H1 (cell line): ENCODE measurements around the gene ADNP. TPM values are rescaled to one million over a fixed set of nuclear protein-coding genes. Genes with fewer than 3 reads are reported as not detected.

Experiments used
- CTCF ChIA-PET: fragments of 300-600 bp; sonication (Branson Sonifier 250); formaldehyde crosslinking; loops from one replicate; lab custom pipeline; 2021; ENCODE audit not compliant: partially characterized antibody; lab: Charles Lee
- POLR2A ChIA-PET: fragments of 300-600 bp; sonication (Branson Sonifier 250); formaldehyde crosslinking; loops from one replicate; lab custom pipeline; 2021; ENCODE audit warnings: inconsistent platforms; ENCODE audit not compliant: partially characterized antibody; lab: Charles Lee
- DNase-seq, 2 experiments: peaks; one replicate each; pipeline versions ENCODE4 v3.0.0 to v3.0.0-alpha.2; 2010 to 2022; ENCODE audit warnings: low spot score in 2 of 2, low read depth in 1 of 2, mixed read lengths in 1 of 2
- FAIRE-seq: peaks from 2 replicates; lab custom pipeline; 2011; peaks lifted over from hg19 to GRCh38; lab: Jason Lieb, UNC
- H2AFZ ChIP-seq: 2 replicates; pipeline ENCODE4 v1.8.1; 2012; ENCODE audit warnings: low read length, inconsistent platforms
- H2AK5ac ChIP-seq: 2 replicates; pipeline ENCODE4 v1.6.1; 2013; ENCODE audit warnings: low read depth, low read length
- H2BK120ac ChIP-seq: replicated peaks from 2 replicates; pipeline ENCODE3; 2013; ENCODE audit warnings: low read depth, low read length, inconsistent platforms
- H2BK12ac ChIP-seq: 2 replicates; pipeline ENCODE4 v1.6.1; 2013; ENCODE audit warnings: low read depth, low read length
- H2BK15ac ChIP-seq: 2 replicates; pipeline ENCODE4 v1.6.1; 2013; ENCODE audit warnings: low read length
- H2BK20ac ChIP-seq: 2 replicates; pipeline ENCODE4 v1.6.1; 2013; ENCODE audit warnings: low read length
- H2BK5ac ChIP-seq: 2 replicates; pipeline ENCODE4 v1.6.1; 2013; ENCODE audit warnings: low read depth, low read length
- H3K14ac ChIP-seq: 2 replicates; pipeline ENCODE4 v1.6.1; 2013; ENCODE audit warnings: inconsistent platforms; ENCODE audit not compliant: insufficient read length
- H3K18ac ChIP-seq: 2 replicates; pipeline ENCODE4 v1.6.1; 2013; ENCODE audit warnings: low read length; ENCODE audit errors: extremely low read depth
- H3K23ac ChIP-seq: 2 replicates; pipeline ENCODE4 v1.6.1; 2013; ENCODE audit warnings: inconsistent platforms; ENCODE audit not compliant: insufficient read length
- H3K23me2 ChIP-seq: 2 replicates; pipeline ENCODE4 v1.6.1; 2013; ENCODE audit warnings: low read depth, low read length
- H3K27ac ChIP-seq: 2 replicates; pipeline ENCODE4 v1.6.1; 2011; ENCODE audit warnings: low read depth, low read length, inconsistent platforms
- H3K27me3 ChIP-seq, 4 experiments: replicated peaks in 1 of 4; 1 replicate in 1 of 4; 2 replicates in 3 of 4; pipeline versions ENCODE4 v1.6.1 to v1.8.1; 2011 to 2013; ENCODE audit warnings: low read length in 3 of 4, mild to moderate bottlenecking in 3 of 4, inconsistent platforms in 2 of 4, mixed read lengths in 2 of 4, moderate library complexity in 1 of 4; ENCODE audit not compliant: control insufficient read depth in 3 of 4, insufficient read depth in 3 of 4; ENCODE audit errors: extremely low read depth in 1 of 4
- H3K36me3 ChIP-seq, 4 experiments: 2 replicates each; pipeline versions ENCODE4 v1.6.1 to v1.8.1; 2011 to 2013; ENCODE audit warnings: mild to moderate bottlenecking in 4 of 4, low read length in 3 of 4, moderate library complexity in 2 of 4, control low read depth in 1 of 4, inconsistent platforms in 1 of 4; ENCODE audit not compliant: insufficient read depth in 4 of 4, control insufficient read depth in 2 of 4
- H3K4ac ChIP-seq: replicated peaks from 2 replicates; pipeline ENCODE3; 2013; ENCODE audit warnings: low read length, low read depth, mixed read lengths, inconsistent platforms; ENCODE audit not compliant: insufficient read length
- H3K4me1 ChIP-seq, 4 experiments: replicated peaks in 1 of 4; 1 replicate in 1 of 4; 2 replicates in 3 of 4; pipeline versions ENCODE4 v1.6.1 to v1.8.1; 2011 to 2013; ENCODE audit warnings: low read length in 3 of 4, inconsistent platforms in 2 of 4, mixed read lengths in 1 of 4; ENCODE audit not compliant: insufficient read depth in 4 of 4, control insufficient read depth in 3 of 4
- H3K4me2 ChIP-seq, 2 experiments: 2 replicates each; pipeline versions ENCODE4 v1.6.1 to v1.8.1; 2011 to 2013; ENCODE audit warnings: low read depth in 2 of 2, low read length in 2 of 2, control low read depth in 1 of 2, inconsistent platforms in 1 of 2, mild to moderate bottlenecking in 1 of 2; ENCODE audit not compliant: insufficient read depth in 1 of 2
- H3K4me3 ChIP-seq, 4 experiments: fragments of 200-600, 300-600 bp in 1 of 4; sonication (generic), shearing (Covaris generic), sonication (Bioruptor Twin) in 1 of 4; 2 replicates each; pipeline versions ENCODE4 v1.5.1 to v1.8.1; 2011 to 2016; ENCODE audit warnings: low read length in 4 of 4, low read depth in 3 of 4, control low read depth in 2 of 4, inconsistent platforms in 2 of 4, mild to moderate bottlenecking in 2 of 4, mixed read lengths in 1 of 4, moderate library complexity in 1 of 4; ENCODE audit not compliant: insufficient read depth in 2 of 4; ENCODE audit errors: extremely low read depth in 1 of 4
- H3K56ac ChIP-seq: replicated peaks from 2 replicates; pipeline ENCODE3; 2013; ENCODE audit warnings: low read depth, mild to moderate bottlenecking, mixed read lengths, low read length, inconsistent platforms; ENCODE audit not compliant: insufficient read length
- H3K79me1 ChIP-seq: 2 replicates; pipeline ENCODE4 v1.6.1; 2013; ENCODE audit warnings: low read depth, low read length, control low read depth
- H3K79me2 ChIP-seq, 2 experiments: 2 replicates each; pipeline versions ENCODE4 v1.6.1 to v1.8.1; 2012 to 2013; ENCODE audit warnings: low read length in 2 of 2, mild to moderate bottlenecking in 2 of 2, inconsistent platforms in 1 of 2; ENCODE audit not compliant: insufficient read depth in 2 of 2, control insufficient read depth in 1 of 2
- H3K9ac ChIP-seq, 4 experiments: replicated peaks in 1 of 4; 1 replicate in 1 of 4; 2 replicates in 3 of 4; pipeline versions ENCODE4 v1.6.1 to v1.8.1; 2011 to 2013; ENCODE audit warnings: low read depth in 3 of 4, low read length in 3 of 4, control low read depth in 2 of 4, mild to moderate bottlenecking in 2 of 4, moderate library complexity in 2 of 4, inconsistent platforms in 1 of 4; ENCODE audit errors: extremely low read depth in 1 of 4
- H3K9me3 ChIP-seq, 2 experiments: 2 replicates each; pipeline versions ENCODE4 v1.6.1 to v1.8.1; 2012 to 2013; ENCODE audit warnings: mild to moderate bottlenecking in 2 of 2, moderate library complexity in 2 of 2, control low read depth in 1 of 2, inconsistent platforms in 1 of 2, low read depth in 1 of 2, low read length in 1 of 2, mixed read lengths in 1 of 2; ENCODE audit not compliant: insufficient read depth in 2 of 2
- H4K20me1 ChIP-seq, 2 experiments: replicated peaks in 1 of 2; 2 replicates each; pipeline versions ENCODE3 to v1.8.1; 2011 to 2013; ENCODE audit warnings: inconsistent platforms in 2 of 2, low read length in 2 of 2, mild to moderate bottlenecking in 1 of 2; ENCODE audit not compliant: insufficient read depth in 2 of 2, control insufficient read depth in 1 of 2
- H4K5ac ChIP-seq: 2 replicates; pipeline ENCODE4 v1.6.1; 2013; ENCODE audit warnings: low read length, low read depth, mixed read lengths, inconsistent platforms; ENCODE audit not compliant: insufficient read length
- H4K8ac ChIP-seq: 2 replicates; pipeline ENCODE4 v1.8.0; 2013; ENCODE audit warnings: mild to moderate bottlenecking, moderate library complexity, low read length, inconsistent platforms; ENCODE audit not compliant: insufficient read depth; ENCODE audit errors: extremely low read depth
- H4K91ac ChIP-seq: replicated peaks from 2 replicates; pipeline ENCODE3; 2013; ENCODE audit warnings: low read length, mixed read lengths, inconsistent platforms; ENCODE audit not compliant: insufficient read length
- WGBS, 2 experiments: shearing (Covaris generic) in 1 of 2; methylation state at CpG; one replicate each; pipeline versions ENCODE4 v1.1.6 to v1.1.7; 2013 to 2015; ENCODE audit warnings: low lambda C conversion rate in 2 of 2, mixed read lengths in 2 of 2, inconsistent platforms in 1 of 2, low coverage in 1 of 2, missing lambda C conversion rate in 1 of 2; ENCODE audit not compliant: insufficient replicate concordance in 2 of 2, insufficient coverage in 1 of 2, insufficient read length in 1 of 2; ENCODE audit errors: extremely low coverage in 1 of 2, missing lambda C conversion rate in 1 of 2; 5-methylcytosine and 5-hydroxymethylcytosine counted together
- polyA plus RNA-seq, 7 experiments: library from polyadenylated mRNA; depleted of rRNA in 3 of 7; stranded (reverse) in 5 of 7; unstranded in 2 of 7; fragments of >200 nt in 5 of 7; fragments of 200-250 nt in 2 of 7; gene quantifications; 1 replicate in 5 of 7; 2 replicates in 1 of 7; 4 replicates in 1 of 7; pipeline versions ENCODE4 v1.2.1 to v1.2.3, GENCODE V29; 2011 to 2013; ENCODE audit warnings: missing spikeins in 2 of 7, mixed read lengths in 2 of 7
- total RNA-seq: library from RNA; stranded (reverse); fragmentation: NEBNext Ultra II Directional; extraction: Animal tissue kit (Norgen Biotek cat#: 25700); gene quantifications from 2 replicates; pipeline ENCODE4 v1.2.1, GENCODE V29; 2021
- TF ChIP-seq, protein P1 (sequence below): IDR thresholded peaks from 2 replicates; pipeline ENCODE4 v1.6.1; 2012; ENCODE audit warnings: inconsistent platforms

ADNP gene
- total and polyA plus RNA-seq, 2 of the 8 experiments (the other 6 are each of a cell fraction or from before 2014, with no cell fraction given), result 31.6 to 123 TPM

DNA sequence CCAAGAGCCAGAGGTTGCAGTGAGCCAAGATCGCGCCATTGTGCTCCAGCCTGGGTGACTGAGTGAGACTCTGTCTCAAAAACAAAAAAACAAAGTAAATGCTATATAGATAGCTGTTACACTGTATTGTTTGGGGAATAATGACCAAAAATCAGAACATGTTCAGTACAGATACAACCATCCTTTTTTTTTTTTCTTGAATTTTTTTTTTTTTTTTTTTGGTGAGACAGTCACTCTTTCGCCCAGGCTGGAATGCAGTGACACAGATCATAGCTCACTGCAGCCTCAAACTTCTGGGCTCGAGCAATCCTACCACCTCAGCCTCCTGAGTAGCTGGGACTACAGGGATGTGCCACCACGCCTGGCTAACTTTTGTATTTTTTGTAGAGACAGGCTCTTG lies 72.7 kb downstream of the ADNP start:
- no peak overlapping the region for H2AFZ ChIP-seq
- POLR2A ChIA-PET, result interaction anchor here (0.7 kb wide), 1 partner anchor 11 kb away, joined by 3 read pairs; no protein-coding TSS in a partner anchor
- no peak overlapping the region for H2BK20ac ChIP-seq
- no peaks in the 10 kb centered on the region for H3K79me2 ChIP-seq
- H4K8ac ChIP-seq, result no peak overlapping the region
- H2BK5ac ChIP-seq, result no peak overlapping the region
- H2BK12ac ChIP-seq, result no peak overlapping the region
- no peak overlapping the region for H3K18ac ChIP-seq
- WGBS, 2 experiments, result 91% methylated on average over 5 of the region's 5 CpGs; no CpG with 5 or more reads in 1 of the 2 experiments
- H3K56ac ChIP-seq, result no peak overlapping the region
- no peaks in the 10 kb centered on the region for H3K36me3 ChIP-seq
- no peak overlapping the region for H2BK15ac ChIP-seq
- H3K9ac ChIP-seq, result no peak overlapping the region
- no peak overlapping the region for H3K4me3 ChIP-seq
- CTCF ChIA-PET, result interaction anchor here (1.0 to 1.5 kb wide), 3 partner anchors 11 to 64 kb away, joined by 4 read pairs; partner anchors contain the start of gene BCAS4
- FAIRE-seq (no peak), DNase-seq (no peak)
- no peak overlapping the region for H4K5ac ChIP-seq
- H3K27me3 ChIP-seq, result no peaks in the 10 kb centered on the region; a peak in 1 of 7 replicates
- H3K79me1 ChIP-seq, result peaks cover 3% of the 10 kb centered on the region; the same call in 1 of the 2 replicates
- no peak overlapping the region for H2BK120ac ChIP-seq
- H3K23ac ChIP-seq, result no peak overlapping the region
- H4K20me1 ChIP-seq, result peaks cover 0 to 2% of the 10 kb centered on the region in 2 experiments
- H2AK5ac ChIP-seq, result no peak overlapping the region
- H3K23me2 ChIP-seq, result no peaks in the 10 kb centered on the region; the same call in 1 of the 2 replicates
- H3K4me1 ChIP-seq, result peaks cover 0 to 12% (median 6%) of the 10 kb centered on the region in 4 experiments; a peak in 4 of 7 replicates
- TF ChIP-seq, protein P1, sequence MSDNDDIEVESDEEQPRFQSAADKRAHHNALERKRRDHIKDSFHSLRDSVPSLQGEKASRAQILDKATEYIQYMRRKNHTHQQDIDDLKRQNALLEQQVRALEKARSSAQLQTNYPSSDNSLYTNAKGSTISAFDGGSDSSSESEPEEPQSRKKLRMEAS, result no peak
- H3K4ac ChIP-seq, result no peak overlapping the region
- no peak overlapping the region for H3K14ac ChIP-seq
- H3K9me3 ChIP-seq, result no peaks in the 10 kb centered on the region
- H3K27ac ChIP-seq, result no peak overlapping the region
- H3K4me2 ChIP-seq, result no peak overlapping the region
- no peak overlapping the region for H4K91ac ChIP-seq
